Activated B cell treated with CpG ODN at 0.5 μM for 24 hours (primary cell): ENCODE data around the gene DRD1. TPM values are rescaled to one million over a fixed set of nuclear protein-coding genes. Genes with fewer than 3 reads are reported as not detected.
A peak's percentile ranks its signal among the peaks of the same experiment; 100 is the strongest.

Experiments used
- ATAC-seq: fragments of 200-7000 bp; cut with Tn5 transposase; one replicate; pipeline ENCODE4 v1.10.0; 2021; ENCODE audit warnings: low read depth, mild to moderate bottlenecking, moderate library complexity
- CTCF ChIA-PET: fragments of 350-600 bp; sonication (Branson Sonifier 250); formaldehyde crosslinking; loops from one replicate; lab custom pipeline; 2021; ENCODE audit warnings: antibody characterized with exemption; lab: Charles Lee
- POLR2A ChIA-PET: fragments of 350-600 bp; sonication (Branson Sonifier 250); formaldehyde crosslinking; loops from one replicate; lab custom pipeline; 2021; ENCODE audit warnings: antibody characterized with exemption; lab: Charles Lee
- DNase-seq: peaks from one replicate; pipeline ENCODE4 v3.0.0; 2022
- H3K27ac Mint-ChIP-seq: one replicate; pipeline ENCODE4 v1.8.0; 2020; ENCODE audit warnings: mixed read lengths
- H3K27me3 Mint-ChIP-seq: one replicate; pipeline ENCODE4 v1.8.0; 2021; ENCODE audit warnings: mixed read lengths
- H3K36me3 Mint-ChIP-seq: one replicate; pipeline ENCODE4 v1.8.0; 2021; ENCODE audit warnings: low read depth, mixed read lengths
- H3K4me1 Mint-ChIP-seq: one replicate; pipeline ENCODE4 v1.8.0; 2021; ENCODE audit warnings: mixed read lengths
- H3K4me3 Mint-ChIP-seq: one replicate; pipeline ENCODE4 v1.8.0; 2020; ENCODE audit warnings: mild to moderate bottlenecking, mixed read lengths
- H3K9me3 Mint-ChIP-seq: one replicate; pipeline ENCODE4 v1.8.0; 2020; ENCODE audit warnings: mixed read lengths
- intact Hi-C: fragments of 100-400 bp; cut with micrococcal nuclease; formaldehyde crosslinking; loops from one replicate; pipeline ENCODE4 v1.15.1; 2024
- total RNA-seq: library from RNA; stranded (reverse); gene quantifications from 2 replicates; pipeline ENCODE4 v1.2.3, GENCODE V29; 2022
- TF ChIP-seq, protein P1 (sequence below): fragments of 200-600 bp; IDR thresholded peaks from one replicate; pipeline ENCODE4 v1.8.0; 2022; ENCODE audit warnings: antibody characterized with exemption, mild to moderate bottlenecking

DRD1 gene
- total RNA-seq, 1 donor from 2014 or later, result not detected

DNA sequence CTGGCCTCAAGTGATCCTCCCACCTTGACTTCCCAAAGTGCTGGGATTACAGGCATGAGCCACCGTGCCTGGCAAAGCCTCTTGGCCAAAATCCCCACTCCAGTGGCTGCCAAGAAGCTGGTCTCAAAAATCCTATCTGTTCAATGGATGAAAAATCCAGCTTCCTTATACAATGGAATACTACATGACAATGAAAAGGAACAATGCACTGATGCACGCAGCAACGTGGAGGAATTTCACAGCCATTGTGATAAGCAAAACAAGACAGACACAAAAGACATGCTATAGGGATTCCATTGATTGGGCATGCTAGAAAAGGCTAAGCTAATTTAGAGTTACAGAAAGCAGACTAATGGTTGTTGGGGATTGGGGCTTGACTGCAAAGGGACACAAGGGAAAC, 21.3 kb upstream of the DRD1 start:
- Mint-ChIP-seq H3K27me3 (peaks cover 18% of the 10 kb centered on the region), H3K4me1 (peaks cover 5% of the 10 kb centered on the region), H3K36me3 (no peaks in the 10 kb centered on the region), H3K4me3 (no peak overlapping the region), H3K27ac (no peak overlapping the region), H3K9me3 (no peaks in the 10 kb centered on the region)
- ChIA-PET POLR2A (no interaction called here), CTCF (interaction anchor here (0.9 to 1.3 kb wide), 4 partner anchors 10 to 43 kb away, joined by 3 to 7 read pairs (median 5); partner anchors contain the start of gene SFXN1)
- ATAC-seq, result no peak
- no peak for DNase-seq
- intact Hi-C loops, result no loop called here
- TF ChIP-seq, protein P1, sequence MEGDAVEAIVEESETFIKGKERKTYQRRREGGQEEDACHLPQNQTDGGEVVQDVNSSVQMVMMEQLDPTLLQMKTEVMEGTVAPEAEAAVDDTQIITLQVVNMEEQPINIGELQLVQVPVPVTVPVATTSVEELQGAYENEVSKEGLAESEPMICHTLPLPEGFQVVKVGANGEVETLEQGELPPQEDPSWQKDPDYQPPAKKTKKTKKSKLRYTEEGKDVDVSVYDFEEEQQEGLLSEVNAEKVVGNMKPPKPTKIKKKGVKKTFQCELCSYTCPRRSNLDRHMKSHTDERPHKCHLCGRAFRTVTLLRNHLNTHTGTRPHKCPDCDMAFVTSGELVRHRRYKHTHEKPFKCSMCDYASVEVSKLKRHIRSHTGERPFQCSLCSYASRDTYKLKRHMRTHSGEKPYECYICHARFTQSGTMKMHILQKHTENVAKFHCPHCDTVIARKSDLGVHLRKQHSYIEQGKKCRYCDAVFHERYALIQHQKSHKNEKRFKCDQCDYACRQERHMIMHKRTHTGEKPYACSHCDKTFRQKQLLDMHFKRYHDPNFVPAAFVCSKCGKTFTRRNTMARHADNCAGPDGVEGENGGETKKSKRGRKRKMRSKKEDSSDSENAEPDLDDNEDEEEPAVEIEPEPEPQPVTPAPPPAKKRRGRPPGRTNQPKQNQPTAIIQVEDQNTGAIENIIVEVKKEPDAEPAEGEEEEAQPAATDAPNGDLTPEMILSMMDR, result no peak

DNA sequence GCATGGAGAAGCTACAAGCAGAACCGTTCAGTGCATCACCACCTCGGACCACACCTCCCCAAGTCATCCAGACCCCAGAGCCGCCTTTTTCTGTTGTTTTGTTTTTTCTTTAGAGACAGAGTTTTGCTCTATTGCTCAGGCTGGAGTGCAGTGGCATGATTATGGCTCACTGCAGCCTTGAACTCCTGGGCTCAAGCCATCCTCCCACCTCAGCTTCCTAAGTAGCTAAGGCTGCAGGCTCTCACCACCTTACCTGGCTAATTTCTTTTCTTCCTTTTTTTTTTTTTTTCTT, 20.9 kb upstream of the DRD1 start:
- DNase-seq (no peak), ATAC-seq (no peak)
- Mint-ChIP-seq H3K4me3 (no peak overlapping the region), H3K27me3 (peaks cover 18% of the 10 kb centered on the region), H3K36me3 (no peaks in the 10 kb centered on the region), H3K9me3 (no peaks in the 10 kb centered on the region), H3K4me1 (peaks cover 5% of the 10 kb centered on the region), H3K27ac (no peak overlapping the region)
- POLR2A ChIA-PET, result no interaction called here
- TF ChIP-seq, protein P1, result no peak
- intact Hi-C loops, result no loop called here
- CTCF ChIA-PET, result interaction anchor here (0.9 to 1.3 kb wide), 4 partner anchors 10 to 43 kb away, joined by 3 to 7 read pairs (median 5); partner anchors contain the start of gene SFXN1

DNA sequence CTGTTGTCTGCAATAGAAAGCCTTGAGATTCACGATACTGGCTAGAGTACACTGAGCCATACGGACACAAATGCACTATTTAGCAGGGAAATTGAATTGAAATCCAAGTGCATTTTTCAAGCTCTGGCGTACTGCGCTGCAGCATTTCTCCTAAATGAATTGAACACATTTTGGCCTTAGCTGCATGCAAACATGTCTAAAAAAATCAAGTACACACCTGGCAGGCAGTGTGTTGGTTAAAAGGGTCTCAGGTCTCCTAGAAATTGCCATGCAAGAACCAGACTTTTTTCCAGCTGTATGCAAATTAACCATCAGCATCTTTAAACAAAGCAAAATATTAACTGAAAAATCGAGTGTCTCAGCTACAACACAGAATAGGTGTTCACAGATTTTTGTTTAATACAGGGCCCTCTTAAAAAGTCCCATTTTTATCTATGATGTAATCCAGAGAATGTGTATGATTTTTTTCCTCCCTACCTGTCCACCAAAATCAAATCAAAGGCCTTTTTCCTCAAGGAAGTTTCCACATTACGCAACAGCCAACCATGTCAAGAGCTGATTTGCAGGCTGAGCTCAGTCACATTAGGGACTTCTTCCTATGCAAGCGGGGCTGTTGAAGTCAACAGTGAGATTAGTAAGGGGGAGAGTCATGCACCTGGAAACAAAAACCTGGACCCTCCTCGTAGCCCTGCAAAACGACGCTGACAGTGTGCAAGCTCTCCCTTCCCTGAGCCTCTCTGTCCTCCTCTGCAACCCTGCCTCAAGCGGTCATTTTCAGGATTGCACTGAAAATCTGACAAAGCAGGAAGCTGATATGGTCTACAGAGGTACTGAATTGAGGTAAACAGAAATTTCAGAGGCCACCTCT, 20.3 kb upstream of the DRD1 start:
- intact Hi-C loops, result no loop called here
- no peak overlapping the region for H3K27ac Mint-ChIP-seq
- H3K36me3 Mint-ChIP-seq, result no peaks in the 10 kb centered on the region
- no peak overlapping the region for H3K4me3 Mint-ChIP-seq
- ATAC-seq (peak; percentile 89), DNase-seq (no peak)
- peaks cover 5% of the 10 kb centered on the region for H3K4me1 Mint-ChIP-seq
- TF ChIP-seq, protein P1, result no peak
- CTCF ChIA-PET, result interaction anchor here (0.9 to 1.3 kb wide), 5 partner anchors 11 to 44 kb away, joined by 3 to 7 read pairs (median 4); partner anchors contain the start of gene SFXN1
- peaks cover 18% of the 10 kb centered on the region for H3K27me3 Mint-ChIP-seq
- no peaks in the 10 kb centered on the region for H3K9me3 Mint-ChIP-seq
- POLR2A ChIA-PET, result no interaction called here

DNA sequence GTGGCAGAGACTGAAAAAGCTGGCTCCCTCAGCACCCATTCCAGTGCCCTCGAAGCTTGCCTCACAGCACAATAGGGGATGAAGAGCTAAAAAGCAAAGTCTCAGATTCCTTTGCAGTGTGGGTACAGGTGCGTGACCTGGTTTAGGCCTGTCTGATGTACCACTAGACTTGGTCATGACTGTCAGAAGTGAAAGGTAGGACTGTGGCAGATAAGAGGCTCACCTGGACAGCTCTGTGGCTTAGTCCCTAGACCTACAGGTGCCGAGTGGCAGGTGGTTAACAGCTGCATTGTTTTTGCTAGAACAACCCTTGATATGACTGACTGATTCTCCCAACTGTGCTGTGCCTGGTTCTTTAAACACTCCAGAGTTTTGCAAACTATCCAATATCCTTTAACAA, 19.7 kb upstream of the DRD1 start:
- Mint-ChIP-seq H3K27me3 (peaks cover 17% of the 10 kb centered on the region), H3K4me1 (peaks cover 5% of the 10 kb centered on the region), H3K9me3 (no peaks in the 10 kb centered on the region), H3K36me3 (no peaks in the 10 kb centered on the region), H3K27ac (no peak overlapping the region), H3K4me3 (no peak overlapping the region)
- ChIA-PET POLR2A (no interaction called here), CTCF (interaction anchor here (0.9 kb wide), 1 partner anchor 29 kb away, joined by 3 read pairs; no protein-coding TSS in a partner anchor)
- intact Hi-C loops, result no loop called here
- DNase-seq (no peak), ATAC-seq (no peak)
- TF ChIP-seq, protein P1, result no peak

DNA sequence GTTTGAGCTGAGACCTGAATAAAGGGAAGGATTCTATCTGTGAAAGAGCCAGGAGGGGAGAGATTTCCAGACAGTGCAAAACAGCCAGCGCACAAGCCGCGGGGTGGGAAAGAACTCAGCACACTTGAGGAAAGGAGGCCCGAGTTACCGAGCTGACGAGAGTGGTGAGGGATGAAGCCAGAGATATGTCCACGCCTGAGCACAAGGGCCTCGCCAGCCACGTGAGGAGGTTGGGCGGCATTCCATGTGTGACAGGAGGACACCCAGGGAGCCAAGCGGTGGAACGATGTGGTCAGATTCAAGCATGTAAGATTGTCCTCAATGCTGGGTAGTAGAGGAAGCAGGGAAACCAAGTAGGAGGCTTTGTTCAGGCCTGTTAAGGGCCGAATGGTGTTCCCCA, 17.4 kb upstream of the DRD1 start:
- CTCF ChIA-PET, result no interaction called here
- POLR2A ChIA-PET, result no interaction called here
- intact Hi-C loops, result no loop called here
- Mint-ChIP-seq H3K27ac (no peak overlapping the region), H3K9me3 (no peaks in the 10 kb centered on the region), H3K4me3 (no peak overlapping the region), H3K4me1 (peaks cover 5% of the 10 kb centered on the region), H3K36me3 (no peaks in the 10 kb centered on the region), H3K27me3 (peaks cover 9% of the 10 kb centered on the region)
- TF ChIP-seq, protein P1, result no peak
- DNase-seq (no peak), ATAC-seq (no peak)
